ENCODE results near the gene DYNC1H1.

DNA sequence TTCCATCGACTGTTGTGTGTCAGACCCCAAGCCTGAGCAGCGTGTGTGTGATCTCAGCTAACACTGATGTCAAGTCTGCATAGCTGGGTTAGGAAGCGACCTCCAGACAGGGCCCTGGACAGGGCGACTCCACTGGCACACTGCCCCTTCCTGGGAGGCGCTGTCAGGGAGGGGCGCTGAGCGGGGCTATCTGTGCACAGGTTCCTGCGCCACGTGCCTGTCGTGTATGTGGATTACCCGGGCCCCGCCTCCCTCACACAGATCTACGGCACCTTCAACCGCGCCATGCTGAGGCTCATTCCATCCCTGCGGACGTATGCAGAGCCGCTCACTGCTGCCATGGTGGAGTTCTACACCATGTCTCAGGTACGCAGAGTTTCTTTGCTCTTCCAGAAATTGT, 53.9 kb downstream of the DYNC1H1 start:
- TF ChIP-seq, protein P1, sequence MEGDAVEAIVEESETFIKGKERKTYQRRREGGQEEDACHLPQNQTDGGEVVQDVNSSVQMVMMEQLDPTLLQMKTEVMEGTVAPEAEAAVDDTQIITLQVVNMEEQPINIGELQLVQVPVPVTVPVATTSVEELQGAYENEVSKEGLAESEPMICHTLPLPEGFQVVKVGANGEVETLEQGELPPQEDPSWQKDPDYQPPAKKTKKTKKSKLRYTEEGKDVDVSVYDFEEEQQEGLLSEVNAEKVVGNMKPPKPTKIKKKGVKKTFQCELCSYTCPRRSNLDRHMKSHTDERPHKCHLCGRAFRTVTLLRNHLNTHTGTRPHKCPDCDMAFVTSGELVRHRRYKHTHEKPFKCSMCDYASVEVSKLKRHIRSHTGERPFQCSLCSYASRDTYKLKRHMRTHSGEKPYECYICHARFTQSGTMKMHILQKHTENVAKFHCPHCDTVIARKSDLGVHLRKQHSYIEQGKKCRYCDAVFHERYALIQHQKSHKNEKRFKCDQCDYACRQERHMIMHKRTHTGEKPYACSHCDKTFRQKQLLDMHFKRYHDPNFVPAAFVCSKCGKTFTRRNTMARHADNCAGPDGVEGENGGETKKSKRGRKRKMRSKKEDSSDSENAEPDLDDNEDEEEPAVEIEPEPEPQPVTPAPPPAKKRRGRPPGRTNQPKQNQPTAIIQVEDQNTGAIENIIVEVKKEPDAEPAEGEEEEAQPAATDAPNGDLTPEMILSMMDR (IDR thresholded peaks at IDR 0.05): no peak
- no peak for TF ChIP-seq POLR2A (IDR thresholded peaks at IDR 0.05)
